WTC11 (cell line): ENCODE measurements around the gene IKZF2.

Experiments
- CREB1 ChIP-seq: sonication (generic); formaldehyde crosslinking; IDR thresholded peaks from 2 replicates; pipeline ENCODE4 v1.8.0; 2023; ENCODE audit warnings: mild to moderate bottlenecking, missing genetic modification reagents
- IRF2 ChIP-seq: sonication (generic); formaldehyde crosslinking; IDR thresholded peaks from 2 replicates; pipeline ENCODE4 v1.8.0; 2022; ENCODE audit warnings: low read depth, missing genetic modification reagents, borderline replicate concordance
- NR2C2 ChIP-seq: sonication (generic); formaldehyde crosslinking; IDR thresholded peaks from 2 replicates; pipeline ENCODE4 v1.8.0; 2022; ENCODE audit warnings: mild to moderate bottlenecking, missing genetic modification reagents
- NR3C1 ChIP-seq: sonication (generic); formaldehyde crosslinking; conservative IDR thresholded peaks from 2 replicates; pipeline ENCODE4 v1.8.1; 2023; ENCODE audit warnings: low read depth, mild to moderate bottlenecking, missing genetic modification reagents
- TF ChIP-seq, protein P1 (sequence below): fragments of 200-600 bp; IDR thresholded peaks from 2 replicates; pipeline ENCODE4 v1.8.0; 2022; ENCODE audit warnings: antibody characterized with exemption
- TF ChIP-seq, protein P2 (sequence below): sonication (generic); formaldehyde crosslinking; IDR thresholded peaks from 2 replicates; pipeline ENCODE4 v1.8.0; 2022; ENCODE audit warnings: mild to moderate bottlenecking, missing genetic modification reagents
- TF ChIP-seq, protein P3 (sequence below): sonication (generic); formaldehyde crosslinking; IDR thresholded peaks from 2 replicates; pipeline ENCODE4 v1.8.0; 2022; ENCODE audit warnings: mild to moderate bottlenecking, missing genetic modification reagents

DNA sequence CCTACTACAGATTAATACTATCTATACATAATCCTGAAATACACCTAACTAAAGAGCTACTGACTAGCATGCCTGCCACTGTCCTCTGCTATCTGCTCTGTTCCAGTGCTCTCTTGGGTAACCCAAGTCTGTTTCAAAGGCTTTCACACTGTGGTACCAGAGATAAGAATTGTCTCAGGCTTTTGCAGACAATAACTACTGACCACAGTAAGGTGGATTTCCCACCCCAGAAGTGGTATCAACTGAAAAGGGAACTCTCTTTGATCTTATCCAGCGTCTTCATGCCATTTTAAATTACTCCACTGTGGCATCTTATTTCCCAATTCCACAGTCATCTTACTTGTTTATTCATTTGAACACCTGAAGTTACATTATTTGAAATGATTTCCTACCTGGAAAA is 190.2 kb downstream of the IKZF2 start:
- TF ChIP-seq, protein P1, sequence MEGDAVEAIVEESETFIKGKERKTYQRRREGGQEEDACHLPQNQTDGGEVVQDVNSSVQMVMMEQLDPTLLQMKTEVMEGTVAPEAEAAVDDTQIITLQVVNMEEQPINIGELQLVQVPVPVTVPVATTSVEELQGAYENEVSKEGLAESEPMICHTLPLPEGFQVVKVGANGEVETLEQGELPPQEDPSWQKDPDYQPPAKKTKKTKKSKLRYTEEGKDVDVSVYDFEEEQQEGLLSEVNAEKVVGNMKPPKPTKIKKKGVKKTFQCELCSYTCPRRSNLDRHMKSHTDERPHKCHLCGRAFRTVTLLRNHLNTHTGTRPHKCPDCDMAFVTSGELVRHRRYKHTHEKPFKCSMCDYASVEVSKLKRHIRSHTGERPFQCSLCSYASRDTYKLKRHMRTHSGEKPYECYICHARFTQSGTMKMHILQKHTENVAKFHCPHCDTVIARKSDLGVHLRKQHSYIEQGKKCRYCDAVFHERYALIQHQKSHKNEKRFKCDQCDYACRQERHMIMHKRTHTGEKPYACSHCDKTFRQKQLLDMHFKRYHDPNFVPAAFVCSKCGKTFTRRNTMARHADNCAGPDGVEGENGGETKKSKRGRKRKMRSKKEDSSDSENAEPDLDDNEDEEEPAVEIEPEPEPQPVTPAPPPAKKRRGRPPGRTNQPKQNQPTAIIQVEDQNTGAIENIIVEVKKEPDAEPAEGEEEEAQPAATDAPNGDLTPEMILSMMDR = no peak
- TF ChIP-seq, protein P2, sequence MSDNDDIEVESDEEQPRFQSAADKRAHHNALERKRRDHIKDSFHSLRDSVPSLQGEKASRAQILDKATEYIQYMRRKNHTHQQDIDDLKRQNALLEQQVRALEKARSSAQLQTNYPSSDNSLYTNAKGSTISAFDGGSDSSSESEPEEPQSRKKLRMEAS = no peak
- TF ChIP-seq NR2C2 (CRISPR knock-in tag) = no peak
- TF ChIP-seq CREB1 (CRISPR knock-in tag) = no peak
- TF ChIP-seq IRF2 (CRISPR knock-in tag) = no peak
- TF ChIP-seq, protein P3, sequence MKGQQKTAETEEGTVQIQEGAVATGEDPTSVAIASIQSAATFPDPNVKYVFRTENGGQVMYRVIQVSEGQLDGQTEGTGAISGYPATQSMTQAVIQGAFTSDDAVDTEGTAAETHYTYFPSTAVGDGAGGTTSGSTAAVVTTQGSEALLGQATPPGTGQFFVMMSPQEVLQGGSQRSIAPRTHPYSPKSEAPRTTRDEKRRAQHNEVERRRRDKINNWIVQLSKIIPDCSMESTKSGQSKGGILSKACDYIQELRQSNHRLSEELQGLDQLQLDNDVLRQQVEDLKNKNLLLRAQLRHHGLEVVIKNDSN (CRISPR knock-in tag) = no peak
- no peak for TF ChIP-seq NR3C1 (CRISPR knock-in tag)
